ENCODE data around the gene ACSL6. TPM values are rescaled to one million over a fixed set of nuclear protein-coding genes. Genes with fewer than 3 reads are reported as not detected.

Gene ACSL6
- total and polyA plus RNA-seq, 10 of the 15 experiments (the other 5 are each of a cell fraction or from before 2014, with no cell fraction given), result 0.06 to 0.53 TPM; not detected in 8

- ChIA-PET CTCF (interaction anchor here (1.7 kb wide), 1 partner anchor 24 kb away, joined by 3 read pairs; no protein-coding TSS in a partner anchor), SMC1A (ENCODE audit: uncharacterized antibody, unreplicated experiment) (no interaction called here), RAD21 (ENCODE audit: unreplicated experiment) (no interaction called here), POLR2A (no interaction called here)
- in situ Hi-C loops (cut with MboI), result no loop called here
- no peaks in the 10 kb centered on the region for H3K36me3 ChIP-seq (ENCODE audit: control insufficient read depth in 2 of 2, insufficient read depth in 2 of 2, low read length in 1 of 2)
- H4K20me1 ChIP-seq (ENCODE audit: control insufficient read depth, insufficient read depth), result no peaks in the 10 kb centered on the region
- no peak for FAIRE-seq
- H3K27me3 ChIP-seq (replicated peaks in 1 of 2; ENCODE audit: control insufficient read depth in 2 of 2, insufficient read depth in 2 of 2, low read length in 1 of 2), result no peaks in the 10 kb centered on the region; a peak in 1 of 4 replicates
- no peak for TF ChIP-seq IRF3 (IDR thresholded peaks at IDR 0.05)
- no peak for TF ChIP-seq SKIL (IDR thresholded peaks at IDR 0.05; ENCODE audit: low read depth, poor library complexity, severe bottlenecking)
- no peak for TF ChIP-seq SIN3A (IDR thresholded peaks at IDR 0.05; ENCODE audit: low read depth, low read length)
- no peak for TF ChIP-seq DPF2 (IDR thresholded peaks at IDR 0.05)
- no peak for TF ChIP-seq CEBPB (IDR thresholded peaks at IDR 0.05; ENCODE audit: borderline replicate concordance in 1 of 2, low read depth in 2 of 2, low read length in 2 of 2)
- no peaks in the 10 kb centered on the region for H3K79me2 ChIP-seq (ENCODE audit: control insufficient read depth, insufficient read depth, low read length)
- H3K9ac ChIP-seq (ENCODE audit: control insufficient read depth, insufficient read depth, low read length), result no peak overlapping the region
- intact Hi-C loops (cut with micrococcal nuclease; ENCODE audit: unreplicated experiment), result no loop called here
- no peaks in the 10 kb centered on the region for H3K9me3 ChIP-seq (replicated peaks; ENCODE audit: control insufficient read depth, insufficient read depth, low read length)
- no peak overlapping the region for H3K27ac ChIP-seq (ENCODE audit: control insufficient read depth, insufficient read depth)
- no TSS peak for BruUV-seq (replicated peaks)
- no peak for DNase-seq (ENCODE audit: low read depth, low spot score)
- H3K4me1 ChIP-seq (ENCODE audit: control insufficient read depth, insufficient read depth, low read length), result peaks cover 1% of the 10 kb centered on the region; the same call in 1 of the 2 replicates
- no peak overlapping the region for H3K4me2 ChIP-seq (ENCODE audit: control insufficient read depth, insufficient read depth)
- ATAC-seq, result no peak
- H2AFZ ChIP-seq (ENCODE audit: control insufficient read depth, low read depth, low read length), result no peak overlapping the region
- H3K4me3 ChIP-seq, result no peak overlapping the region
Measured at GRCh38 chr5:132032196-132032595, 20.7 kb upstream of the ACSL6 start.
